Activated CD8-positive, alpha-beta T cell treated with anti-CD3 and anti-CD28 coated beads for 36 hours (primary cell): ENCODE measurements around the gene SH3GL3. TPM values are rescaled to one million over a fixed set of nuclear protein-coding genes. Genes with fewer than 3 reads are reported as not detected.

ENCODE experiments used
- ATAC-seq: fragments of 200-7000 bp; cut with Tn5 transposase; one replicate; pipeline ENCODE4 v1.10.0; 2021; ENCODE audit warnings: mild to moderate bottlenecking, moderate library complexity
- CTCF ChIA-PET: fragments of 350-600 bp; sonication (Branson Sonifier 250); formaldehyde crosslinking; loops from one replicate; lab custom pipeline; 2021; ENCODE audit warnings: antibody characterized with exemption; lab: Charles Lee
- POLR2A ChIA-PET: fragments of 350-600 bp; sonication (Branson Sonifier 250); formaldehyde crosslinking; loops from one replicate; lab custom pipeline; 2021; ENCODE audit warnings: antibody characterized with exemption; lab: Charles Lee
- DNase-seq: peaks from one replicate; pipeline ENCODE4 v3.0.0-alpha.2; 2020
- H3K27ac Mint-ChIP-seq: one replicate; pipeline ENCODE4 v1.8.0; 2021; ENCODE audit warnings: mild to moderate bottlenecking, mixed read lengths
- H3K27me3 Mint-ChIP-seq: one replicate; pipeline ENCODE4 v1.8.0; 2021; ENCODE audit warnings: mixed read lengths
- H3K36me3 Mint-ChIP-seq: one replicate; pipeline ENCODE4 v1.8.0; 2021; ENCODE audit warnings: low read depth, mixed read lengths
- H3K4me1 Mint-ChIP-seq: one replicate; pipeline ENCODE4 v1.8.0; 2021; ENCODE audit warnings: low read depth, mixed read lengths
- H3K4me3 Mint-ChIP-seq: one replicate; pipeline ENCODE4 v1.8.0; 2021; ENCODE audit warnings: mild to moderate bottlenecking, moderate library complexity, mixed read lengths
- H3K9me3 Mint-ChIP-seq: one replicate; pipeline ENCODE4 v1.8.0; 2021; ENCODE audit warnings: mixed read lengths
- CTCF ChIP-seq: fragments of 200-600 bp; IDR thresholded peaks from one replicate; pipeline ENCODE4 v1.8.0; 2022; ENCODE audit warnings: antibody characterized with exemption, mild to moderate bottlenecking
- intact Hi-C: fragments of 100-400 bp; cut with micrococcal nuclease; formaldehyde crosslinking; loops from one replicate; pipeline ENCODE4 v1.10.0; 2022
- total RNA-seq, 2 experiments: library from RNA; stranded (reverse); gene quantifications; one replicate each; pipeline ENCODE4 v1.2.3, GENCODE V29; 2021

The SH3GL3 gene
- total RNA-seq, 2 experiments from 2014 or later = not detected

GRCh38 chr15:83449937-83450506 is 2.9 kb downstream of the SH3GL3 start:
- no peak for DNase-seq
- H3K36me3 Mint-ChIP-seq = no peaks in the 10 kb centered on the region

GRCh38 chr15:83457149-83457548 is 10.0 kb downstream of the SH3GL3 start:
- ATAC-seq (no peak), DNase-seq (no peak)
- Mint-ChIP-seq H3K27ac (no peak overlapping the region), H3K27me3 (peaks cover 1% of the 10 kb centered on the region), H3K36me3 (no peaks in the 10 kb centered on the region), H3K4me1 (no peaks in the 10 kb centered on the region), H3K9me3 (no peaks in the 10 kb centered on the region), H3K4me3 (no peak overlapping the region)
- ChIA-PET POLR2A (no interaction called here), CTCF (no interaction called here)
- TF ChIP-seq CTCF = no peak
- intact Hi-C loops = no loop called here

More at GRCh38 chr15:83449937-83450506, 2.9 kb downstream of the SH3GL3 start:
- intact Hi-C loops = no loop called here
- ChIA-PET CTCF (interaction anchor here (0.5 to 1.1 kb wide), 2 partner anchors 116 to 812 kb away, joined by 3 to 6 read pairs; no protein-coding TSS in a partner anchor), POLR2A (no interaction called here)
- Mint-ChIP-seq H3K4me3 (no peak overlapping the region), H3K27me3 (peaks cover 35% of the 10 kb centered on the region), H3K4me1 (peaks cover 8% of the 10 kb centered on the region), H3K27ac (no peak overlapping the region), H3K9me3 (no peaks in the 10 kb centered on the region)
- TF ChIP-seq CTCF = no peak
- ATAC-seq = no peak

- ATAC-seq (no peak), DNase-seq (no peak)
- Mint-ChIP-seq H3K27me3 (peaks cover 1% of the 10 kb centered on the region), H3K4me1 (no peaks in the 10 kb centered on the region), H3K36me3 (no peaks in the 10 kb centered on the region), H3K4me3 (no peak overlapping the region), H3K27ac (no peak overlapping the region), H3K9me3 (no peaks in the 10 kb centered on the region)
- ChIA-PET POLR2A (no interaction called here), CTCF (interaction anchor here (1.0 to 1.6 kb wide), 2 partner anchors 11 to 20 kb away, joined by 3 read pairs; partner anchors contain the start of gene SH3GL3)
- no peak for TF ChIP-seq CTCF
- intact Hi-C loops = no loop called here
Measured at GRCh38 chr15:83458381-83458780, 11.2 kb downstream of the SH3GL3 start.

- no peak for TF ChIP-seq CTCF
- no peak overlapping the region for H3K4me3 Mint-ChIP-seq
- POLR2A ChIA-PET = no interaction called here
Measured at GRCh38 chr15:83462026-83462425, 14.9 kb downstream of the SH3GL3 start.

GRCh38 chr15:83462953-83463433 is 15.9 kb downstream of the SH3GL3 start:
- H3K4me1 Mint-ChIP-seq = no peaks in the 10 kb centered on the region
- CTCF ChIA-PET = no interaction called here
- no peaks in the 10 kb centered on the region for H3K36me3 Mint-ChIP-seq

More at GRCh38 chr15:83462026-83462425, 14.9 kb downstream of the SH3GL3 start:
- intact Hi-C loops = no loop called here
- DNase-seq (no peak), ATAC-seq (no peak)
- CTCF ChIA-PET = no interaction called here
- peaks cover 1% of the 10 kb centered on the region for H3K27me3 Mint-ChIP-seq
- no peaks in the 10 kb centered on the region for H3K4me1 Mint-ChIP-seq
- no peak overlapping the region for H3K27ac Mint-ChIP-seq
- no peaks in the 10 kb centered on the region for H3K36me3 Mint-ChIP-seq
- H3K9me3 Mint-ChIP-seq = no peaks in the 10 kb centered on the region

More at GRCh38 chr15:83462953-83463433, 15.9 kb downstream of the SH3GL3 start:
- ATAC-seq (no peak), DNase-seq (no peak)
- Mint-ChIP-seq H3K9me3 (no peaks in the 10 kb centered on the region), H3K27me3 (peaks cover 1% of the 10 kb centered on the region), H3K27ac (no peak overlapping the region), H3K4me3 (no peak overlapping the region)
- TF ChIP-seq CTCF = no peak
- POLR2A ChIA-PET = no interaction called here
- intact Hi-C loops = no loop called here
